Omental fat pad (tissue), 4 donors: ENCODE data around the gene SEPTIN3. TPM values are rescaled to one million over a fixed set of nuclear protein-coding genes. Genes with fewer than 3 reads are reported as not detected.

Experiments
- ATAC-seq: fragments of 150-250 bp; one replicate; pipeline ENCODE4 v1.9.1; 2016; ENCODE audit warnings: mild to moderate bottlenecking, moderate library complexity; ENCODE audit not compliant: low FRiP score
- DNase-seq: peaks from one replicate; pipeline ENCODE4 v3.0.0-alpha.2; 2019; ENCODE audit warnings: low spot score
- total RNA-seq, 4 donors: library from RNA; depleted of rRNA; stranded (reverse); fragments of >200 nt; gene quantifications; one replicate each; pipeline ENCODE4 v1.1.0, GENCODE V29; 2016
- TF ChIP-seq, protein P1 (sequence below), 3 donors: fragments of 450-650 bp; IDR thresholded peaks; one replicate each; pipeline ENCODE4 v1.5.1; 2016 to 2017; ENCODE audit warnings: antibody characterized with exemption in 3 of 3, mild to moderate bottlenecking in 3 of 3, moderate library complexity in 2 of 3

The SEPTIN3 gene
- total RNA-seq, 4 donors from 2014 or later = 0.13 to 0.72 (median 0.37) TPM; not detected in 1

DNA sequence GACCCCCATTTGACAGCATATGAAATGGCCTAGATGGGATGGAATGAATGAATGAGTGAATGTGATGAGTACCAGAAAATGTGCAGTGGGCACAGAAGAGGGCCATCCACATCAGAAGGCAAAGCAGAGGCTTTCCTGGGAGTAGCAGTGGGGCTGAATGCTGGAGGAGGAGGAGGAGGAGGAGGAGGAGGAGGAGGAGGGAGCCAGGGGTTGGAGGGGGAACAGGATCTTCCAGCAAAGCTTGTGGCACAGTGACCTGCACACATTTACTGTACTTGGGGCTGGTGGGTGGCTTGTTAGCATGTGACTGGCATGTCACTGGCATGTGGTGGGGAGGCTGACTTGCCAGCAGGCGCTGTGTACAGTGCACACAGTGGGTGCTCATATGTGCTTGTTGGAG is 9.5 kb downstream of the SEPTIN3 start:
- no peak for ATAC-seq
- TF ChIP-seq, protein P1, sequence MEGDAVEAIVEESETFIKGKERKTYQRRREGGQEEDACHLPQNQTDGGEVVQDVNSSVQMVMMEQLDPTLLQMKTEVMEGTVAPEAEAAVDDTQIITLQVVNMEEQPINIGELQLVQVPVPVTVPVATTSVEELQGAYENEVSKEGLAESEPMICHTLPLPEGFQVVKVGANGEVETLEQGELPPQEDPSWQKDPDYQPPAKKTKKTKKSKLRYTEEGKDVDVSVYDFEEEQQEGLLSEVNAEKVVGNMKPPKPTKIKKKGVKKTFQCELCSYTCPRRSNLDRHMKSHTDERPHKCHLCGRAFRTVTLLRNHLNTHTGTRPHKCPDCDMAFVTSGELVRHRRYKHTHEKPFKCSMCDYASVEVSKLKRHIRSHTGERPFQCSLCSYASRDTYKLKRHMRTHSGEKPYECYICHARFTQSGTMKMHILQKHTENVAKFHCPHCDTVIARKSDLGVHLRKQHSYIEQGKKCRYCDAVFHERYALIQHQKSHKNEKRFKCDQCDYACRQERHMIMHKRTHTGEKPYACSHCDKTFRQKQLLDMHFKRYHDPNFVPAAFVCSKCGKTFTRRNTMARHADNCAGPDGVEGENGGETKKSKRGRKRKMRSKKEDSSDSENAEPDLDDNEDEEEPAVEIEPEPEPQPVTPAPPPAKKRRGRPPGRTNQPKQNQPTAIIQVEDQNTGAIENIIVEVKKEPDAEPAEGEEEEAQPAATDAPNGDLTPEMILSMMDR (IDR thresholded peaks at IDR 0.05) = no peak
- DNase-seq = no peak

DNA sequence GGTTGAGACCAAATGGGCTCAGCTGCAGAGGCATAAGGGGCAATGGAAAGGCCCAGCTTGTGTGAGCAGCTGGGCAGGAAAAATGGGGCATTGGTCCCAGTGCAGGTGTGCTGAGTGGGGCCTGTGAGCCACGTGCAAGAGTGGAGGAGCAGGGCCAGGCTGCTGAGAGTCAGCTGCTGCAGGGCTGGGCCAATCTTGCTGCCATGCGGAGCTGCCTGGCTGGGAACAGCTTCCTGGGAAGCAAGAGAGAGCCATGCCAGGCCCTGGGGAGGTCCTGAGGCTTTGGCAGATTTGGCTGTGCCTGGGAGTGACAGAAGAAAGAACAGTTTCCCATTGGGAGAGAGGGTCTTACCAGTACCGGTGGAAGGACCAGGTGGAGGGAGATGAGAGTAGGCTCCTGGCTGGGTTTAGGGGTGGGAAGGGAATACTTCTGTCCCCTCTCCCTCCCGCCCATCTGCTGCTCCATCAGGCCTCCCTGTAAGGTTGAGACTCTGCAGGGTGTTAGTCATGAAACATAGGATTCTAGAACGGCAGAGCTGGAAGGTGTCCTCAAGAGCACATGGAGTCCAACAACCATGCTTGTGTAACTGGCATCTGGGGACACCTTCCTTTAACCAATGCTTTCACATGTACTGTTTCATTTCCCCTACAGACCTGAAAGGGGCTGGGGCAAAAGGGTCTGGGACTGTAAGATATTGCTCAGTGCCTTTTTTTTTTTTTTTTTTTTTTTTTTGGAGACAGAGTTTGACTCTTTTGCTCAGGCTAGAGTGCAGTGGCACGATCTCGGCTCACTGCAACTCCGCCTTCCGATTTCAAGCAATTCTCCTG is 10.4 kb downstream of the SEPTIN3 start:
- DNase-seq (no peak), ATAC-seq (no peak)
- TF ChIP-seq, protein P1 (IDR thresholded peaks at IDR 0.05) = no peak

DNA sequence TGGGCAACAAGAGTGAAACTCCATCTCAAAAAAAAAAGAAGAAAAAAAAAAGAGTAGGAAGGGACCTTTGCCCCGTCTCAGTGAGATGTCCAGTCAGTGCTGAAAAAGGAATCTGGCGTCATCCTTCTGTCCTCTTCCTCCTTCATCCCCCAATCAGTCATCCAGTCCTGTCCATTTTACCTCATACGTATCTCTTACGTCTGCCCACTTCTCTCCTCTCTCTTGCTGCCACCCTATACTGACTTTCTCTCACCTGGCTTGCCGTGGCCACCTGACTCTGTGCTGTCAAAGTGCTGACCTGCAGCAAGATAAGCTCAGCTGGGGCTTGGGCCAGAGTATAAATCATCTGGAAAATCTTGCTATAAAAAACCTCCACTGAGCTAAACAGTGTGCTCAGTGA is 13.6 kb downstream of the SEPTIN3 start:
- TF ChIP-seq, protein P1 (IDR thresholded peaks at IDR 0.05) = no peak
- DNase-seq (no peak), ATAC-seq (no peak)

DNA sequence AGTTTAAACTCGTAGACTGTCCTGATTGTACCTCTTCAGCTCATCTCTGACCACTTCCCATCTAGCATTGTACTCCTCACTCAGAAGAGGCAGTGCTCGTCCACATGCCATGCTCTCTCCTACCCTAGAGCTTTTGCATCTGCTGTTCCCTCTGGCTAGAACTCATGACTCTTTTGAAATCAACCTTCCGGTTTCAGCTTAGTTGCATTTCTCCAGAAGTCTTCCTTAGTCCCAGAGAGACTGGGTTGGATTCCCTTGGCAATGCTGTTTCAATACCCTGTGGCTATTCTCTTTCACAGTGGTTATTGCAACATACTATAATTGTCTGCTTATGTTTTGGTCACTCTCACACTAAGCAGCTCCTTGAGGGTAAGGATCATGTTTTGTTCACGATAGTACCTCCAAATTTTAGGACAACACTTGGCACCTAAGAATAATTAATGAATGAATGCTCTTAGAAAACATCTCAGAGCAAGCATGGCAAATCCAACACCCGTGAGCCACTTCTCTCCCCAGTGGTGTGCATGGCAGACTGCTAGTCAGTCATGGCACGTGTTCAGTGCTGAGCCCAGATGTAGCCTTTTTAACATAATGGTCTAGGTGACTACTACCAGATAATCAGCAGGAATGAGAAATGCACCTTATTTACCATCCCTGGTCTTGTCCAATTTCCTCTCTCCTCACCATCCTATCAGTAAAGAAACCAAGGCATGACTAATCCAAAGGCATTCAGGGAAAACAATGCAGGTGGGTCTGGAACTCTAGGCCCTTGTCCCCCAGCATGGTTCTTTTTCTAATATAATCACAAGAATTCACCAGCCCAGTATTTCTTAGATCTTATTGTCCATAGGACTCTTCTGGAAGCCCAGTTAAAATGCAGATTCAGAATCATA is 14.5 kb downstream of the SEPTIN3 start:
- TF ChIP-seq, protein P1 (IDR thresholded peaks at IDR 0.05) = no peak
- no peak for ATAC-seq
- no peak for DNase-seq

DNA sequence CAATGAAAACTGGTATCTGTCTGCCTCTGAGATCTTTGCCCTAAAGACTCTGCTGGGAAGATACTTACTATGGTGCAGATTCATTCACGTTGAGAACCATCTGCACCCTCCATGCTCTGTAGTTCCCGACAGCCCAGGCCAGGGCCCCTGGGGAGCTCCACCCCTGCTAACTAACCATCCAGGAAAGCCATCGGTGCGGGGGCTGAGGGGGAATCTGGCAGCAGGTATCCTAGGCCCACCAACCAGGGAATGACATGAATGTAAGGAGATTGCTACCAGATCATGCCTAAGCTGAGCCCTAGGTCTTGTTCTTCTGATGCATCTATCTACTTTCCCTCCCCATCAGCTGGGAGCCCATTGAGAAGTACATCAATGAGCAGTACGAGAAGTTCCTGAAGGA is 18.0 kb downstream of the SEPTIN3 start:
- ATAC-seq = no peak
- DNase-seq = no peak
- TF ChIP-seq, protein P1 (IDR thresholded peaks at IDR 0.05) = no peak

DNA sequence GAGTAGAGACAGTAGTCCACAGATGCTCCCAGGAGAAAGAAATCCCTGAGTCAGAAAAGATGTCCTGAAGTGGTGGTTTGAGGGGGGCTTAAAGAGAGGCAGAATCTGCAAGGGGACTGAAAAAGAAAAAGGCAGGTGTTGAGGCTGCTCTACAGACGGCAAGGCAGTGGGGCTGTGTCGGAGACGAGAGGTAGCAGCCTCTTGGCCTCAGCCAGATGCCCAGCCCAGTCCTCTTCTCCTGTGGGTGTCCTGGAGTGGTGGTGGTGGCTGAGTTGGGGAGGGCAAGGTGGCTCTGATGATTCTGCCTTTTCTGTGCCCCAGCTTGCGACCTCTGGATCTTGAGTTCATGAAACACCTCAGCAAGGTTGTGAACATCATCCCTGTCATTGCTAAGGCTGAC is 20.0 kb downstream of the SEPTIN3 start:
- TF ChIP-seq, protein P1 (IDR thresholded peaks at IDR 0.05) = no peak
- ATAC-seq = no peak
- no peak for DNase-seq
